A549 (cell line): ENCODE measurements around the gene SRRM1.

Experiments used
- CBX2 ChIP-seq: fragments of 200-600 bp; sonication (generic); IDR thresholded peaks from 2 replicates; pipeline ENCODE4 v1.6.1; 2016; ENCODE audit warnings: low read depth, mild to moderate bottlenecking, borderline replicate concordance
- CEBPB ChIP-seq, 2 experiments: fragments of >200 bp in 1 of 2; sonication (Bioruptor Twin) in 1 of 2; formaldehyde crosslinking in 1 of 2; IDR thresholded peaks; 2 replicates each; pipeline ENCODE4 v1.6.1; 2012 to 2016
- CTCF ChIP-seq: fragments of >200 bp; sonication (Bioruptor Twin); formaldehyde crosslinking; IDR thresholded peaks from 3 replicates; pipeline ENCODE4 v1.5.1; 2016
- HOXB13 ChIP-seq: fragments of 250-450 bp; sonication (Bioruptor Pico); IDR thresholded peaks from 2 replicates; pipeline ENCODE4 v1.5.0; 2020; ENCODE audit warnings: low read depth, mild to moderate bottlenecking, moderate library complexity
- MAX ChIP-seq: IDR thresholded peaks from 2 replicates; pipeline ENCODE4 v1.6.1; 2012
- MYC ChIP-seq: IDR thresholded peaks from 2 replicates; pipeline ENCODE4 v1.6.1; 2012; ENCODE audit warnings: mild to moderate bottlenecking, inconsistent platforms, low read length, improper control_type of control experiment, borderline replicate concordance
- NR3C1 ChIP-seq: fragments of >200 bp; sonication (Bioruptor Twin); formaldehyde crosslinking; IDR thresholded peaks from 3 replicates; pipeline ENCODE4 v1.6.1; 2017
- PBX3 ChIP-seq: IDR thresholded peaks from 2 replicates; pipeline ENCODE4 v1.6.1; 2012
- POLR2A ChIP-seq: IDR thresholded peaks from 2 replicates; pipeline ENCODE4 v1.6.1; 2012; ENCODE audit warnings: mild to moderate bottlenecking, low read length
- REST ChIP-seq: fragments of 200-600 bp; sonication (generic); IDR thresholded peaks from 2 replicates; pipeline ENCODE4 v1.6.1; 2016; ENCODE audit warnings: antibody characterized with exemption, mild to moderate bottlenecking, moderate library complexity
- RFX5 ChIP-seq: fragments of 450-650 bp; IDR thresholded peaks from 2 replicates; pipeline ENCODE4 v1.7.1; 2014; ENCODE audit warnings: antibody characterized with exemption, mild to moderate bottlenecking, moderate library complexity
- USF2 ChIP-seq: fragments of 450-650 bp; IDR thresholded peaks from 2 replicates; pipeline ENCODE4 v1.6.1; 2014; ENCODE audit warnings: antibody characterized with exemption
- ZSCAN20 ChIP-seq: fragments of 250-450 bp; sonication (Bioruptor Pico); IDR thresholded peaks from 2 replicates; pipeline ENCODE4 v1.8.0; 2022; ENCODE audit warnings: mild to moderate bottlenecking, moderate library complexity

- TF ChIP-seq CTCF (no peak), ZSCAN20 (CRISPR knock-in tag) (no peak), MAX (no peak), CEBPB (IDR thresholded peaks at IDR 0.05) (no peak), REST (no peak), POLR2A (no peak), PBX3 (no peak), MYC (no peak), RFX5 (no peak), HOXB13 (CRISPR knock-in tag) (no peak), USF2 (no peak), NR3C1 (no peak), CBX2 (no peak)
These were observed 71.9 kb downstream of the SRRM1 start for GRCh38 chr1:24714859-24715520.
